ENCODE results near the gene ZFX.

- TF ChIP-seq CTCF (IDR thresholded peaks at IDR 0.05; ENCODE audit: insufficient read depth, low read depth, low read length) (no peak), EZH2 (IDR thresholded peaks at IDR 0.05; ENCODE audit: insufficient read depth, low read length) (no peak)
Observed at GRCh38 chrX:24173115-24173847, 23.8 kb downstream of the ZFX start.

Measured in astrocyte (in vitro differentiated cells and primary cell).